Measurements from ENCODE around the gene HCN2. TPM values are rescaled to one million over a fixed set of nuclear protein-coding genes. Genes with fewer than 3 reads are reported as not detected.
A peak's percentile ranks its signal among the peaks of the same experiment; 100 is the strongest.

Gene HCN2
- total RNA-seq, 1 donor from 2014 or later: not detected

- TF ChIP-seq EZH2 (IDR thresholded peaks at IDR 0.05): no peak
- Histone ChIP-seq H3K27me3 (no peaks in the 10 kb centered on the region), H3K4me3 (no peak overlapping the region), H3K4me2 (no peak overlapping the region), H3K9ac (no peak overlapping the region), H3F3A (ENCODE audit: low read depth) (no peaks in the 10 kb centered on the region), H3K27ac (no peak overlapping the region), H3K4me1 (no peaks in the 10 kb centered on the region), H2AFZ (replicated peaks) (no peak overlapping the region), H3K9me3 (ENCODE audit: low read depth) (no peaks in the 10 kb centered on the region), H3K36me3 (no peaks in the 10 kb centered on the region), H3K79me2 (ENCODE audit: low read depth) (no peaks in the 10 kb centered on the region), H4K20me1 (ENCODE audit: low read depth) (peaks cover 14% of the 10 kb centered on the region)
- H3K36me3 Mint-ChIP-seq: peaks cover 18% of the 10 kb centered on the region
- H3K4me1 Mint-ChIP-seq: peaks cover 14% of the 10 kb centered on the region
- H3K9me3 Mint-ChIP-seq: no peaks in the 10 kb centered on the region
- H3K27me3 Mint-ChIP-seq (ENCODE audit: insufficient read depth, low read depth): peaks cover 4% of the 10 kb centered on the region
- H3K4me3 Mint-ChIP-seq: no peak overlapping the region
- H3K27ac Mint-ChIP-seq: no peak overlapping the region
- no peak for DNase-seq (ENCODE audit: low spot score)
Measured at GRCh38 chr19:621819-622218, 32.1 kb downstream of the HCN2 start.

GRCh38 chr19:622666-623065 lies 33.0 kb downstream of the HCN2 start:
- Mint-ChIP-seq H3K36me3 (peaks cover 19% of the 10 kb centered on the region), H3K4me1 (peaks cover 15% of the 10 kb centered on the region), H3K4me3 (no peak overlapping the region), H3K27ac (no peak overlapping the region), H3K9me3 (no peaks in the 10 kb centered on the region), H3K27me3 (ENCODE audit: insufficient read depth, low read depth) (peaks cover 4% of the 10 kb centered on the region)
- H4K20me1 ChIP-seq (ENCODE audit: low read depth): peaks cover 14% of the 10 kb centered on the region
- no peaks in the 10 kb centered on the region for H3K79me2 ChIP-seq (ENCODE audit: low read depth)
- H2AFZ ChIP-seq (replicated peaks): no peak overlapping the region
- no peaks in the 10 kb centered on the region for H3K9me3 ChIP-seq (ENCODE audit: low read depth)
- H3K36me3 ChIP-seq: no peaks in the 10 kb centered on the region
- no peak overlapping the region for H3K9ac ChIP-seq
- no peaks in the 10 kb centered on the region for H3K27me3 ChIP-seq
- no peak overlapping the region for H3K4me3 ChIP-seq
- no peak overlapping the region for H3K4me2 ChIP-seq
- H3K4me1 ChIP-seq: no peaks in the 10 kb centered on the region
- no peak for DNase-seq (ENCODE audit: low spot score)
- no peak overlapping the region for H3K27ac ChIP-seq
- TF ChIP-seq EZH2phosphoT487 (IDR thresholded peaks at IDR 0.05) (no peak), EZH2 (IDR thresholded peaks at IDR 0.05) (no peak)
- H3F3A ChIP-seq (ENCODE audit: low read depth): no peaks in the 10 kb centered on the region

DNA sequence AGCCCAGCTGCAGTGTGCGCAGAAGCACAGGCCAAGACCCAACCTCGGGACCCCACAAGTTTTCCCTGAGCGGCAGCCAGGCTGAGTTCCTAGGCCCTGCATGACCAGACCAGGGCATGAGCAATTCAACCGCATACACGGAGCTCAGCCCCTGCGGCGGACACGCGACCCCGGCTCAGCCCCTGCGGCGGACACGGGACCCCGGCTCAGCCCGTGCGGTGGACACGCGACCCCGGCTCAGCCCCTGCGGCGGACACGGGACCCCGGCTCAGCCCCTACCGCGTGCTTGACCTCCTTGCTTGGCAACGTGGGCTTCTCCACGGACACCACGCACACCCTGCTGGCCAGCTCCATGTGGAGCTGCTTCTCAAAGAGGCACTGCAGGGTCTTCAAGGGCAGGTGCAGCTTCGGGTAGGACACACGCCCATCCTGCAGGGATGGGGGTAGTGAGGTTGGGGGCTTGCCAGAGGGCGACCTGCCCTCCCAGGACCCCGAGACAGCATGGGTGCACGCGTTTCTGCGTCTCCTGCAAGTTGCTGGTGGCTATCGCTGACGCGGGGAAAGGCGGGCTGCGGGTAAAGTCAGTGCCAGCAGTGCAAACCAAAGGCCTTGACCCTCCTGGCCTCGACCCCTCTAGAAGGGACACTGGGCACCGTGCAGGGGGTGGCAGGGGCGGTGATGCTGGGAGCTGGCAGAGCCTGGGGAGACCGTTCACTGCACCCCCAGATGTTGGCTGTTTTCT lies 33.7 kb downstream of the HCN2 start:
- H3K4me2 ChIP-seq: no peak overlapping the region
- no peaks in the 10 kb centered on the region for H3K79me2 ChIP-seq (ENCODE audit: low read depth)
- H3K27me3 ChIP-seq: no peaks in the 10 kb centered on the region
- H3K9ac ChIP-seq: no peak overlapping the region
- H3K27ac ChIP-seq: no peak overlapping the region
- H3K4me1 Mint-ChIP-seq: peaks cover 15% of the 10 kb centered on the region
- no peaks in the 10 kb centered on the region for H3F3A ChIP-seq (ENCODE audit: low read depth)
- no peaks in the 10 kb centered on the region for H3K4me1 ChIP-seq
- H3K4me3 ChIP-seq: no peak overlapping the region
- H2AFZ ChIP-seq (replicated peaks): no peak overlapping the region
- H3K27me3 Mint-ChIP-seq (ENCODE audit: insufficient read depth, low read depth): peaks cover 6% of the 10 kb centered on the region
- H3K36me3 Mint-ChIP-seq: peaks cover 21% of the 10 kb centered on the region
- no peak for TF ChIP-seq EZH2 (IDR thresholded peaks at IDR 0.05)
- TF ChIP-seq, protein P1, sequence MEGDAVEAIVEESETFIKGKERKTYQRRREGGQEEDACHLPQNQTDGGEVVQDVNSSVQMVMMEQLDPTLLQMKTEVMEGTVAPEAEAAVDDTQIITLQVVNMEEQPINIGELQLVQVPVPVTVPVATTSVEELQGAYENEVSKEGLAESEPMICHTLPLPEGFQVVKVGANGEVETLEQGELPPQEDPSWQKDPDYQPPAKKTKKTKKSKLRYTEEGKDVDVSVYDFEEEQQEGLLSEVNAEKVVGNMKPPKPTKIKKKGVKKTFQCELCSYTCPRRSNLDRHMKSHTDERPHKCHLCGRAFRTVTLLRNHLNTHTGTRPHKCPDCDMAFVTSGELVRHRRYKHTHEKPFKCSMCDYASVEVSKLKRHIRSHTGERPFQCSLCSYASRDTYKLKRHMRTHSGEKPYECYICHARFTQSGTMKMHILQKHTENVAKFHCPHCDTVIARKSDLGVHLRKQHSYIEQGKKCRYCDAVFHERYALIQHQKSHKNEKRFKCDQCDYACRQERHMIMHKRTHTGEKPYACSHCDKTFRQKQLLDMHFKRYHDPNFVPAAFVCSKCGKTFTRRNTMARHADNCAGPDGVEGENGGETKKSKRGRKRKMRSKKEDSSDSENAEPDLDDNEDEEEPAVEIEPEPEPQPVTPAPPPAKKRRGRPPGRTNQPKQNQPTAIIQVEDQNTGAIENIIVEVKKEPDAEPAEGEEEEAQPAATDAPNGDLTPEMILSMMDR (IDR thresholded peaks at IDR 0.05): no peak
- TF ChIP-seq EZH2phosphoT487 (IDR thresholded peaks at IDR 0.05): no peak
- H3K27ac Mint-ChIP-seq: peak overlapping the region; percentile 37
- no peaks in the 10 kb centered on the region for H3K36me3 ChIP-seq
- H3K9me3 ChIP-seq (ENCODE audit: low read depth): no peaks in the 10 kb centered on the region
- no peak for DNase-seq (ENCODE audit: low spot score)
- peaks cover 17% of the 10 kb centered on the region for H4K20me1 ChIP-seq (ENCODE audit: low read depth)
- peak overlapping the region; percentile 33 for H3K4me3 Mint-ChIP-seq
- no peaks in the 10 kb centered on the region for H3K9me3 Mint-ChIP-seq

GRCh38 chr19:623974-624373 lies 34.3 kb downstream of the HCN2 start:
- TF ChIP-seq, protein P1 (IDR thresholded peaks at IDR 0.05): no peak
- H3K4me1 Mint-ChIP-seq: peaks cover 16% of the 10 kb centered on the region
- H3F3A ChIP-seq (ENCODE audit: low read depth): no peaks in the 10 kb centered on the region

More at GRCh38 chr19:623974-624373, 34.3 kb downstream of the HCN2 start:
- Histone ChIP-seq H2AFZ (replicated peaks) (no peak overlapping the region), H3K27ac (no peak overlapping the region), H3K4me3 (no peak overlapping the region), H3K27me3 (no peaks in the 10 kb centered on the region), H3K4me1 (no peaks in the 10 kb centered on the region), H3K79me2 (ENCODE audit: low read depth) (no peaks in the 10 kb centered on the region), H3K36me3 (no peaks in the 10 kb centered on the region), H3K9me3 (ENCODE audit: low read depth) (no peaks in the 10 kb centered on the region), H3K4me2 (no peak overlapping the region), H3K9ac (no peak overlapping the region), H4K20me1 (ENCODE audit: low read depth) (peaks cover 22% of the 10 kb centered on the region)
- peak; percentile 29 for DNase-seq (ENCODE audit: low spot score)
- Mint-ChIP-seq H3K36me3 (peaks cover 23% of the 10 kb centered on the region), H3K9me3 (no peaks in the 10 kb centered on the region), H3K27me3 (ENCODE audit: insufficient read depth, low read depth) (peaks cover 6% of the 10 kb centered on the region), H3K4me3 (peak overlapping the region; percentile 33), H3K27ac (peak overlapping the region; percentile 78)

Measured in neural progenitor cell (in vitro differentiated cells).